ENCODE results near the gene DDC. TPM values are rescaled to one million over a fixed set of nuclear protein-coding genes. Genes with fewer than 3 reads are reported as not detected.
A peak's percentile ranks its signal among the peaks of the same experiment; 100 is the strongest.
"Not testable (repeated sequence)": the region's sequence is repeated elsewhere in the genome, so short reads cannot be mapped to it uniquely, and the experiment has no call there.

The DDC gene
- polyA plus RNA-seq, 3 donors = 64.7 to 86.3 (median 75.1) TPM

DNA sequence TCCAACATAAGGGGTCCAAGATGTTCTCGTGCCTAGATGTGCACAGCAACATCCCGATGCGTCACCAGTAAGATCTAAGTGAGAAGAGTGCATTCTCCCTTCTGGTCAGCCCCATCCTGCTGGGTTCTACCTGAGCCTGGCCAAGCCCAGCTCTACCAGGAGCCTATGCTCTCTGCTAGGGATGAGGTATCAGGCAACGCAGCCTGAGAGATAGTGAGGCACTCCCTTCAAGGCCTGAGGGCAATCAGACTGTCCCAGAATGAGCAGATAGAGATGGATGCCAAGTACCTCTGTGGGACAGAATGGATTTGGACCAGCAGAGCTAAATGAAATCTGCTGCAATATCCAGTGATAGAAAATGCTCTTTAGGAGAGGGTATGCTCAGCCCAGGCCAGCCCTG, 26.7 kb downstream of the DDC start:
- no peak for DNase-seq (ENCODE audit: extremely low read depth in 1 of 11, low read depth in 9 of 11, low spot score in 4 of 11)

DNA sequence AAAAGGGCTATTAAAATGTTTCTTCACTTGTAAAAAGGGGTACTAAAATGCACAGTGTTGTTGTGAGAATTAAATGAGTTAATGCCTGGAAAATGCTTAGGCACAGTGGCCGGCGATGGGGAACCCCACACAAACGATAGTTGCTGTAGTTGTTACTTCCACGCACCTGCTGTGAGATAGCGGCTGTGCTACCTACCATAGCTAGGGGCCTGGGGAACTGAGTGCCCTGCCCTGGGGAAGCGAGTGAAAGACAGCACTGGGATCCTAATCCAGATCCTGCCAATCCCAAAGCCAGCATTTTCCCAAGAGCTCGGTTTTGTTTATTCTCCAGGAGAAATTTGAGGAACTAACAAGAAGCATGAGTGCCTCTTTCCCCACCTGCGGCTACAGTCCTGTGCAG, 27.8 kb downstream of the DDC start:
- no peak for DNase-seq (ENCODE audit: extremely low read depth in 1 of 11, low read depth in 9 of 11, low spot score in 4 of 11)

DNA sequence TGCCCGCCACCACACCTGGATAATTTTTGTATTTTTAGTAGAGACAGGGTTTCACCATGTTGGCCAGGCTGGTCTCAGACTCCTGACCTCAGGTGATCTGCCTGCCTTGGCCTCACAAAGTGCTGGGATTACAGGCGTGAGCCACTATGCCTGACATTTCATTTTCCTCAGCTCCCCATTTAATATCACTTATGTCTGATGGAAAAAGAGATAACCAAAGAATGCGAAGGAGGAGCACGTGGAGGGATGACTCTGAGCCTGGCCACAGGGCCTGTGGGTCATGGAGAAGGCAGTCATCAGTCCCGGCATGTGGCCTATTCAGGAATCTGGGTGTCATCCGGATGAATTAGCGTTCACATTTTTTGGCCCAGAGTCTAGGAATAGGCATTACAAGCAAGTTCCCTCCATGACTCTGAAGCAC, 29.9 kb downstream of the DDC start:
- not testable (repeated sequence) for DNase-seq (ENCODE audit: extremely low read depth in 1 of 11, low read depth in 9 of 11, low spot score in 4 of 11)

DNA sequence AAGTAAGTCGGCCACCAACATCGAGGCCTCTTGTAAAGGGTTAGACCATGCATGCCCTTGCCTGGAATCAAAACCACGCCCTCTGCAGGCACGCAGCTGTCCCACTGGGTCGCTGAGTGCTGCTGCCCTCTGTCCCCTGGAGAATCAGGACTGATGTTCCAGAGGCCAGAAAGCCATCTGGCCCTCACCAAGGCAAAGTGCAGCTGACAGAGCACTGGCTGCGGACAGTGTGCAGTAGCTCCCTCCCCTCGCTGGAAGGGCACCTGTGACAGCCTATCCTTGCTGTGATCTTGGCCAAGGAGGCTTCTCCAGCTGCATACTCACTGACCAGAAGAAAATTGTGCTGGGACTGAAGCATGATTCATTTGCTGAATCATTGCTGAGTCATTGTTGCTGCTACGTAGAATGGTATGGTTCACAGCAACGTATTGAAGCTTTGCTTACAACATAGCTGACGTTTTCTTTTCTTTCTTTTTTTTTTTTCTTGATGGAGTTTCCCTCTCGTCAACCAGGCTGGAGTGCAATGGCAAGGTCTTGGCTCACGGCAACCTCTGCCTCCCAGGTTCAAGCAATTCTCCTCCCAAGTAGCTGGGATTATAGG, 30.4 kb downstream of the DDC start:
- no peak for DNase-seq (ENCODE audit: extremely low read depth in 1 of 11, low read depth in 9 of 11, low spot score in 4 of 11)

DNA sequence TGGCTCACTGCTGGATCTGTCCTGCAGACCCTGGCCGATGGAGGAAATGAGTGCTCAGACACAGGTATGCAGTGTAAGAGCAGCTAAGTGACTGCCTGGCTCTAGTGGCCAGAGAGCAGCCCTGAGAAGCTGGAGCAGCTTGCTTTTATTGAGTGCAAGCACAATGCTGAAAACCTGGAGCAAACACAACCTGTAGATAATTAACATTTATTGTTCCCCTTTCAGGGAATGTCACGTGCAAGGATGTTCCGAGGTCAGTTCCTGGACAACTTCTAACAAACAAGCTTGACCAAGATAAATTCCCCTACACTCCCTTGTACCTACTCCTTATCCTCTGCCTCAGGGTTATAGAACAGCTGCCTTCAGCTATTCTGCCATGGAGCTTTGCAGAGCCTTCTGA, 31.3 kb downstream of the DDC start:
- no peak for DNase-seq (ENCODE audit: extremely low read depth in 1 of 11, low read depth in 9 of 11, low spot score in 4 of 11)

DNA sequence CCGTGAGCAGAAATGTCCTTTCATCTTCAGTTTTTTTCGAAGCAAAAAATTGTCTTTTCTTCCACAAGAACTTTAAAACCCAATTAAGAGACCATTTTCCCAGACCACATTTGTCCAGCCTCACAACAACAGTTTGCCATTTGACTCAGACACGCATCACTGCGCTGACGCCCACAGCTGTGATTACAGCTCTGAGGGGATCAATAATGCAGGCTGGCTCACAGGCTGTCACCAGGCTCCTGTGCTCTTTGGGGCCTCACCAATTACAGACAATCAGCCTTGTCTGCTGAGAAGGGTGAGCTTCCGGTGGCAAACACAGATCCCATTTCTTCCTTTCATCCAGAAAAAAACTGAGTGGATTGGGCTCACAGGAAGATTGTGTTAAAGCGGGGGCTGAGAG, 33.3 kb downstream of the DDC start:
- DNase-seq (ENCODE audit: extremely low read depth in 1 of 11, low read depth in 9 of 11, low spot score in 4 of 11) = no peak

DNA sequence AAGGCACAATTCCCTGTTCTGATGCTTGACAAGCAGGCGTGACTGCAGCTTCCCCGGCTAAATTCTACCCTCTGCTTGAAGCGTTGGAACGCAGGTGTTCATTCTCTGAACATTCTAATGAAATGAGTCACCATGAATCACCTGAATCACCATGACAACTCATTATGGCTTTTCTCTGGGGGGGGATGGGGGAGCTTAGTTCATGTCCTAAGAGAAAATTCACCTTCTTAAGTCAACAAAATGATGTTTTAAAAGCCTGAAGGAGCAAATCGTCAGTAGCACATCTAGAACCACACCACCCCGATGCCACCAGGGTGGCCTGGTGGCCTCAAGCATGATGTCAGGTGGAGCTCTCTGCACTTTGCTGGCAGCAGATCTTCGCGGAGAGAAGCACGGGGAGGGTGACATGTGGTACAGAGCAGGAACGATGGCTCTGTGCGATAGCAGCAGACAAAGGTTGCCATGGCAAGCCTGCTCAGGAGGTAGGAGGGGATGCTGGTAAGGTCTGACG, 33.7 kb downstream of the DDC start:
- peak in 1 of 11 donors; percentile 9 for DNase-seq (ENCODE audit: extremely low read depth in 1 of 11, low read depth in 9 of 11, low spot score in 4 of 11)

DNA sequence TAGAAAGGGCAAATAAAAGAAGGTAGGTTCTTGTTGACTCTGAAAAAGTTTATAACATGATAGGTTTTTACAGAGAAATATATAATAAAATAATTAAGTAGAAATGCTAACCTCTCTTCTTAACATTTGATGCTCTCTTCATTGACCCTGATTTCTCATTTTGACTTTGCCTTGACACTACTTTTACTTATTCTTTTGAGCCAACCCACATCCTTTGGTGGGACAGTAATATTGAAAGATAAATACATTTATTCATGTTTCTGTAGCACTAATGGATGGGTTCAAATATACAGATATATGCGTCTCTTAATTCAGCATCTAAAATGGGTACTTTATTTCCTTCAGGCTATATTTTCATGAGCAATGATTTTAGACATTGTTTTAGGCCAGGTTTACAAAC, 34.4 kb downstream of the DDC start:
- DNase-seq (ENCODE audit: extremely low read depth in 1 of 11, low read depth in 9 of 11, low spot score in 4 of 11) = no peak

DNA sequence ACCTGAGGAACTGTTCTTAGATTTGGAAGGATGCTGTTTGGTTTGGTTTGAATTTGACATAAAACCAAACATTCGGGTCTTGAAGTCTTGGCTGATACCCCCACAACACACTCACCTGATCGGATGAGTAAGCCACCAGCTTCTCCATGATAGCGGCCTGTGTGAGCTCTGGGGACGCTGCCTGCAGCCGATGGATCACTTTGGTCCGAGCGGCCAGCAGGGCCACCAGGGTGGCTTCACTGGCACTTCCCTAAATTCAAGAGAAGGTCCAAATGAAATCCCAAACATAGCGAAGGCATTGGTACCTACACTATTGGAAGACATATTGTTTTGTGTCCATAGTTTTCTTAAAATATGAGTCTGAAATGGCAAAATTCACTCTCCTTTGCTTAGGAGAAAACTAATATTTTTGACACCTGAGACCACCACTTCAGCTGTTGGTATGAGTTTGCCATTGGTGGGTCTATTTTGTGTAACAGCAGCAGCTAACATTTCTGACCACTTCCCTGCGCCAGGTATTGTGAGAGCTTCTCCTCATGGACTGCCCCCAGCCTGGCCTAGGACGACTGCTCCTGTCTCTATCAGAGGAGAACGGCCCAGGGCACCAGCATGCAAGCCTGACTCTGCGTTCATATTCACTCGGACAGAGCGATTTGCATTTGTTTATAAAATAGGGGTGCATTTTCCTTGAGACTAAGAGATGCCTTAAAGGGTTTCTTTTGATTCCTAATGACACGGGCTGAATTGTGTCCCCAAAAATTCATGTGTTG, 35.9 kb downstream of the DDC start:
- no peak for DNase-seq (ENCODE audit: extremely low read depth in 1 of 11, low read depth in 9 of 11, low spot score in 4 of 11)

DNA sequence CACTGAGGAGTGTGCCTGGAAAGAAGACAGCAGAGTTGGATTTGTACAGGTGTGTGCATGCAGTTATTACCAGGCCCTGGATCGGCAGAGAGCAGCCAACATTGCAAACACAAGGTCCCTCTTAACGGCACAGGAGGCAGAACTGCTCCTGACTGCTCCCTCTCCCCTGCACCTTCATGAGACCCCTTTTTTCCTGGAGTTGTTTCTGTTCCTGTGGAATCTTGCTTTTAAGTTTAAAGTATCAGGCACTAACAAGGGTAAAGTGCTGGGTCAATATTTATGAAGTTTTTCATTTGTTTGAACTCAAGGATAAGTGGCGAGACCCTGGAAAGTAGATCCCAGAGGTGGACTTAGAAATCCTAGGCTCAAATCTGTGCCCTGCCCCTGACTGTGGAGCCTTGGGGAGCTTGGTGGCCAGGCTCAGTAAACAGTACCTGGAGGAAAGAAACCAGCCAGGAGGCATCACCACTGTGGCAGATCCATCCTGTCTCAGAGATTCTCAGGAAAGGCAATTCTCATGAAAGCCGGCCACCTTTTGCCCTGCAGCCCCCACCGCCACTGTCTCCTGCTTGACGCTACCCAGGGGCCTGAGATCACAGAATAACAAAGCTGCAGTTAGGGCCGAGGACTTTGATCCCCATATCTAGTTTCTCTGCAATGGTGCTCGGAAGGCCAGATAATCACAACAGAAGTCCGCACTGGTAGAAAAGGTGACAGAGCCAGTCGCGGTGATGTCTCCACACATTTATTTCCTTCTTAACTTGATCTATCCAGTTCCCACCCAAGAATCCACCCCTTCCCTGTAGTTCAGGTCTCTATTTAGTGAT, 36.7 kb downstream of the DDC start:
- DNase-seq (ENCODE audit: extremely low read depth in 1 of 11, low read depth in 9 of 11, low spot score in 4 of 11) = no peak

DNA sequence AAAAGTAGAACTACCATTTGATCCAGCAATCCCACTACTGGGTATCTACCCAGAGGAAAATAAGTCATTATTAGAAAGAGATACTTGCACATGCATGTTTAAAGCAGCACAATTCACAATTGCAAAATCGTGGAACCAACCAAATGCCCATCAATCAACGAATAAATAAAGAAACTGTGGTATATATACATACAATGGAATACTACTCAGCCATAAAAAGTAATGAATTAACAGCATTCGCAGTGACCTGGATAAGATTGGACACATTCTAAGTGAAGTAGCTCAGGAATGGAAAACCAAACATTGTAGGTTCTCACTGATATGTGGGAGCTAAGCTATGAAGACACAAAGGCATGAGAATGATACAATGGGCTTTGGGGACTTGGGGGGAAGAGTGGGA, 45.9 kb downstream of the DDC start:
- not testable (repeated sequence) for DNase-seq (ENCODE audit: extremely low read depth in 1 of 11, low read depth in 9 of 11, low spot score in 4 of 11)

DNA sequence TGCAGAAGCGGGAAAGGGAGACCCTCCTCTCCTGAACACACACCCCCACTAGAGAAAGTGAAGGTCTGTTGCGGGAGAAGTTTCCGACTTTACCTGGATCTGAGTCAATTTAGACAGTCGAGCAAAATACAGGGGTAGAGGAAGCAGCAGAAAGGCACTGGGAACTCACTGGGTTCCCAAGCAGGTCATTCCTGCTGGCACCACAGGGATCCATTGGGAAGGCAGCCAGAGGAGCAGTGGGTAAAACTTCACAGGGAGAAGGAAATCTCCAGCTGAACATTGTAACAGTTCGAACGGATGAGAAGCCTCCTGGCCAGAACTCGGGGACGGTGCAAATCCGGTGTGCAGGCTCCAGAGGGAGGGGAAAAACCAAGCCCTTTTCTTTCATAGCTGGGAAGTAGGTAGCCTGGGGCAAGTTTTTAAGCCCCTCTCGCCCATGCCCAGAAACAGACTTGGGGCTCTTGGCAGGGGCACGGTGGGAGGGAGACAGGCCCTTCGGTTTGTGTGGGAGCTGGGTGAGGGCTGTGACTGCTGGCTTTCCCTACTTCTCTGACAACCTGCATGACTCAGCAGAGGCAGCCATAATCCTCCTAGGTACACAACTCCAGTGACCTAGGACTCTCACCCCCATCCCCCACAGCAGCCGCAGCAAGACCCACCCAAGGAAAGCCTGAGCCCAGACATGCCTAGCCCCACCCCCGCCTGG, 51.9 kb downstream of the DDC start:
- DNase-seq (ENCODE audit: extremely low read depth in 1 of 11, low read depth in 9 of 11, low spot score in 4 of 11) = no peak

DNA sequence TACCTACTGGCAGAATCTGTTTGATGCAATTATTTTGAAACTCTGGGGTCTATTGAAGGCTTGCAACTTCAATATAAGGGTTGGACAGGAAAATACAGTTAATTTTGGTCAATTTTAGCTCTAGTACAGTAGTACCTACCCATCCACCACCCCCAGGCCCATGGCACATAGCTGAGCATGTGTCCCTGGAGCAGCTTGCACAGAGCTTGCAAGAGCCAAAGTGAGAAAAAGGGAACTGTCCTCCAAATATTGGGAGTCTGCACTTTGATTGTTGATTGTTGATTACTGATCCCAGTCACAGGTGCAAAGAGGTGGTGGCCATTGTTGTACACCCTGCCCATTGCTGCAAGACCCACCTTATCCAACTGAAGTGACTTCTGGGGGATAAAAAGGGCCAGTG, 52.8 kb downstream of the DDC start:
- no peak for DNase-seq (ENCODE audit: extremely low read depth in 1 of 11, low read depth in 9 of 11, low spot score in 4 of 11)

DNA sequence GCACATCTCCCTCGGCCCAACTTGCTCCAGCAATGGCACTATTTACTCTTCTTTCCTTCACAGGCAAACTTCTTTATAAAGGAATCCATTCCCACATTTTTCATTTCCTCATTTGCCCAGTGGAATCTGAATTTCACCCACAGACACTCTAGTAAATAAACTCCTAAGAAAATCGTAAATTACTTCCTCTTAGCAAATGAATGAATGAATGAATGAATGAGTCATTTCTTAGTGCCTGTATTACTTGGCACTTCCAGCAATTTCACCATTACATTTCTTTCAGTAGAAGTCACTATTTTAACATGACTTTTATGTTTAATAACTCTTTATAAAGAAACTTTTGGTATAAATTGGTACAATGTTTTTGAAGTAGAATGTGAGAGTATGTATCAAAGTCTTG, 55.7 kb downstream of the DDC start:
- no peak for DNase-seq (ENCODE audit: extremely low read depth in 1 of 11, low read depth in 9 of 11, low spot score in 4 of 11)

DNA sequence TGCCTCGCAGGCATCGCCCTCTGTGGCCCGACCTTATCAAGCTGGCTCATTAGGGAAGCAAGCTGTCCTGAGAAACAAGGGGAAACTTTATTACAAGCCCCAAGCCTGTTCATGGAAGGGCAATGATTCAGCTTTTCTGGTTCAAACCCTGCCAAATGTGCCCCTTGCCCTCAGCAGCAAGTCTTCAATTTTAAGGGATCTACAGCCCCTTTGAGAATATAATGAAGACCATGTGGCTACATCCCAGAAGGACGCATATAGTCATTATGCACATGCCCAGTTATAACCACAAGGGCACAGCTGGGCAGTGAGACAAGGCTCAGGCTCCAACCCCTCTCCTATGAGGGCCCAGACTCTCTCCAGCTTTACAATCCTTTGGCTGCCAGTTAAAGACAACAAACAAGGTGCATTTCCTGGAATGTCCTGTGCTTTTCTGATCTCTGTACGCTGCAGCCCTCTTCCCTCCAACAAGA, 56.7 kb downstream of the DDC start:
- no peak for DNase-seq (ENCODE audit: extremely low read depth in 1 of 11, low read depth in 9 of 11, low spot score in 4 of 11)

DNA sequence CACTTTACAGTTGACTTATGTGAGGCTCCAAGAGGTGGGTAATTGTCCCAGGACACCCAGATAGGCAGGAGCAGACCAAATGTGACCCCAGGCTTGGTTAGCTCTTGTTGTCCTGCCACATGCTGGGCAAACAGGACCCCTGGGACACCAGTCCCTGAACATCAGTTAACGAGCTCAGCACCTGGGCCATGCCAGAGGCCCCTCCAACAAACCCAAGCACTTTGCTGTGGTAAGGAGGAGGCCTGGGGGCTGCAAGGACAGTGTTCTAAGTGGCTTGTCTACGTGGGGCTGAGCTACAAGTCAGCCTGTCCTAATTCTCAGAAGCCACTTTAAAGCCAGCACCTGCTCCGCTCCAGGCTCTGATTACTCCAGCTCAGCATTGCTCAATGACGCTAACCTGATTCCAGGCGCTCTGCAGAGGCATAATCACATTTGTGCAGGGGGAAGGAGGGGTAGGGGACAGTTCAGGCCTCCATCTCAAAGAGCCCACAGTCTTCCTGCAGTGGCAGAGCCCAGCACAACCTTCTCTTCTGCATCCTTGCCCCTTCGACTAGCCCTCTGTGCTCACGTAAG, 57.2 kb downstream of the DDC start:
- no peak for DNase-seq (ENCODE audit: extremely low read depth in 1 of 11, low read depth in 9 of 11, low spot score in 4 of 11)

DNA sequence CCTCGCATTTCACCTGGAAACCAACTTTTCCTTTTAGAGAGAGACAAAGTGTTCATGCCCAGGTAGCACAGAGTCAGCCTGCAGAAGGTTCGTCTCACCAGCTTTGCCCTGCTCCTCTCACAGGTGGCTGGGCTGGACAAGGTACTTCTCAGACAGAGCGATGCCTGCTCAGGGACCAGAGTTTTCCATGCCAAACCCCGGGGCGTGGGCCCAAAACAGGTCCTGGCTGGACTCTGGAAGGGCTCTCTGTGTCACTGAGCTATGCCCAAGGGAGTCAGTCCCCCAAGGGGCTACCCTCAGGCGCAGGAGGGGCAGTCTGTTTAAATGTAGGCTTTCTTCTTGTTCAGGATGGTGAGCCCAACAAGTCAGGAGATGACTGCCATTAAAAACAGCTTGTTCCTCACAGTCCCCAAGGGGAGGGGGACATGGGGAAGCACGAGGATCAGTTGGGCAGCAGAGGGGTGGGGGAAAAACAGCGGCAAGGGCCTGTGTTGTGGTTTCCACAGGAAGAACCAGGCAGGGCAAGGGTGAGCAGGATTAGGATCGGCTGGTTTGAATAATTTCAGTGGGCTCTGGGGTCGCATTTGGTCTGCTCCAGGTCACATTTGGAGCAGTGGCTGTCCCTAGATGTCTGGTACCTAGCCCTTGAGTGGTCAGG, 59.5 kb downstream of the DDC start:
- no peak for DNase-seq (ENCODE audit: extremely low read depth in 1 of 11, low read depth in 9 of 11, low spot score in 4 of 11)
